Upper lobe of left lung (tissue), 6 donors: Measurements from ENCODE around the gene TMEM41B. TPM values are rescaled to one million over a fixed set of nuclear protein-coding genes. Genes with fewer than 3 reads are reported as not detected.

Experiments used
- ATAC-seq, 2 donors: fragments of 200-7000 bp; cut with Tn5 transposase; one replicate each; pipeline ENCODE4 v1.9.1; 2022; ENCODE audit warnings: mild to moderate bottlenecking in 2 of 2, moderate library complexity in 2 of 2; ENCODE audit not compliant: low FRiP score in 2 of 2
- DNase-seq, 2 donors: peaks; one replicate each; pipeline ENCODE4 v3.0.0-alpha.2; 2019 to 2020
- H3K27ac ChIP-seq, 4 donors: fragments of 200-600 bp; sonication (generic); one replicate each; pipeline ENCODE4 v1.5.1; 2016 to 2019
- H3K27me3 ChIP-seq, 4 donors: fragments of 200-600 bp; sonication (generic); one replicate each; pipeline ENCODE4 v1.5.1; 2017 to 2019
- H3K36me3 ChIP-seq, 4 donors: fragments of 200-600 bp; sonication (generic); one replicate each; pipeline ENCODE4 v1.5.1; 2016 to 2019
- H3K4me1 ChIP-seq, 4 donors: fragments of 200-600 bp; sonication (generic); one replicate each; pipeline ENCODE4 v1.5.1; 2018 to 2019
- H3K4me3 ChIP-seq, 4 donors: fragments of 200-600 bp; sonication (generic); one replicate each; pipeline ENCODE4 v1.5.1; 2017 to 2019; ENCODE audit warnings: mild to moderate bottlenecking in 2 of 4, moderate library complexity in 1 of 4
- H3K9me3 ChIP-seq, 4 donors: fragments of 200-600 bp; sonication (generic); one replicate each; pipeline ENCODE4 v1.5.1; 2018 to 2019
- EP300 ChIP-seq, 4 donors: sonication (generic); formaldehyde crosslinking; IDR thresholded peaks; one replicate each; pipeline ENCODE4 v1.5.1; 2017; ENCODE audit warnings: antibody characterized with exemption in 4 of 4, control low read depth in 2 of 4
- POLR2A ChIP-seq, 4 donors: fragments of 450-650 bp; IDR thresholded peaks; one replicate each; pipeline ENCODE4 v1.5.1; 2016 to 2017; ENCODE audit warnings: antibody characterized with exemption in 4 of 4, mild to moderate bottlenecking in 2 of 4
- POLR2AphosphoS5 ChIP-seq, 2 donors: sonication (generic); formaldehyde crosslinking; IDR thresholded peaks; one replicate each; pipeline ENCODE4 v1.5.1; 2017; ENCODE audit warnings: antibody characterized with exemption in 2 of 2
- WGBS, 2 donors: methylation state at CpG; one replicate each; pipeline ENCODE4 v1.1.5; 2017 to 2018; 5-methylcytosine and 5-hydroxymethylcytosine counted together
- total RNA-seq, 6 donors: library from RNA; depleted of rRNA in 4 of 6; stranded (reverse); fragments of >200 nt in 4 of 6; gene quantifications; one replicate each; pipeline versions ENCODE4 v1.1.0 to v1.2.1, GENCODE V29; 2016 to 2021
- TF ChIP-seq, protein P1 (sequence below), 6 experiments: fragments of 450-650 bp in 4 of 6; fragments of 200-600 bp in 2 of 6; sonication (generic) in 2 of 6; IDR thresholded peaks; one replicate each; pipeline ENCODE4 v1.5.1; 2016 to 2019; ENCODE audit warnings: antibody characterized with exemption in 6 of 6
- donor health status: DM: no; HTN: no; CAD: no; lungs with moderate emphysema.
- donor health status: DM: no; HTN: yes; CAD: no; lungs with severe emphysema.

Gene TMEM41B
- total RNA-seq, 6 donors from 2014 or later, result 61.7 to 114 (median 88.5) TPM

DNA sequence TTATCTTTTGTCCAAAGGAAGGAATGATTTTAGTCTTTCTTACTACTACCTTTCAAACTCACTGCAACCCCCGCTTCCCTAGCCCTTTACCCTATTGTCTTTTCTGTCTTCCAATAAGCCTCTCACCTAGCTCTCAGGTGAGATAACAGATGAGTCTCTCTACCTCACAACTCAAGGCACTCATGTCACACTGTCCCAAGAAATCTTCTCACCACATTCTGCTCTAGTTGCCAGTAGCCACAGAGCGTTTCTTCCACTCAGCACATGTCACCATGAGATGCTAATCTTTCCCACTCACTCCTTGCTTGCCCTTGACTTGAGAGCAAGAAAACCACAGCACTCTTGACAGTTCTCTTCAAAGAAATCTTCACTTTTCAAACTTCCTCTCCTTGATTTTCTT, 32.7 kb upstream of the TMEM41B start:
- no peaks in the 10 kb centered on the region for H3K9me3 ChIP-seq
- TF ChIP-seq, protein P1, sequence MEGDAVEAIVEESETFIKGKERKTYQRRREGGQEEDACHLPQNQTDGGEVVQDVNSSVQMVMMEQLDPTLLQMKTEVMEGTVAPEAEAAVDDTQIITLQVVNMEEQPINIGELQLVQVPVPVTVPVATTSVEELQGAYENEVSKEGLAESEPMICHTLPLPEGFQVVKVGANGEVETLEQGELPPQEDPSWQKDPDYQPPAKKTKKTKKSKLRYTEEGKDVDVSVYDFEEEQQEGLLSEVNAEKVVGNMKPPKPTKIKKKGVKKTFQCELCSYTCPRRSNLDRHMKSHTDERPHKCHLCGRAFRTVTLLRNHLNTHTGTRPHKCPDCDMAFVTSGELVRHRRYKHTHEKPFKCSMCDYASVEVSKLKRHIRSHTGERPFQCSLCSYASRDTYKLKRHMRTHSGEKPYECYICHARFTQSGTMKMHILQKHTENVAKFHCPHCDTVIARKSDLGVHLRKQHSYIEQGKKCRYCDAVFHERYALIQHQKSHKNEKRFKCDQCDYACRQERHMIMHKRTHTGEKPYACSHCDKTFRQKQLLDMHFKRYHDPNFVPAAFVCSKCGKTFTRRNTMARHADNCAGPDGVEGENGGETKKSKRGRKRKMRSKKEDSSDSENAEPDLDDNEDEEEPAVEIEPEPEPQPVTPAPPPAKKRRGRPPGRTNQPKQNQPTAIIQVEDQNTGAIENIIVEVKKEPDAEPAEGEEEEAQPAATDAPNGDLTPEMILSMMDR (IDR thresholded peaks at IDR 0.05), result no peak
- TF ChIP-seq EP300 (IDR thresholded peaks at IDR 0.05) (no peak), POLR2A (IDR thresholded peaks at IDR 0.05) (no peak), POLR2AphosphoS5 (IDR thresholded peaks at IDR 0.05) (no peak)
- H3K27me3 ChIP-seq, result no peaks in the 10 kb centered on the region
- H3K4me3 ChIP-seq, result no peak overlapping the region
- DNase-seq (peak in 1 of 2 donors; percentile 31), ATAC-seq (peak in 1 of 2 donors; percentile 62)
- 53 to 55% methylated on average over 2 of the region's 2 CpGs for WGBS, 2 donors
- H3K4me1 ChIP-seq, result peaks cover 0 to 5% (median 2%) of the 10 kb centered on the region in 4 donors
- H3K27ac ChIP-seq, result no peak overlapping the region
- H3K36me3 ChIP-seq, result no peaks in the 10 kb centered on the region

DNA sequence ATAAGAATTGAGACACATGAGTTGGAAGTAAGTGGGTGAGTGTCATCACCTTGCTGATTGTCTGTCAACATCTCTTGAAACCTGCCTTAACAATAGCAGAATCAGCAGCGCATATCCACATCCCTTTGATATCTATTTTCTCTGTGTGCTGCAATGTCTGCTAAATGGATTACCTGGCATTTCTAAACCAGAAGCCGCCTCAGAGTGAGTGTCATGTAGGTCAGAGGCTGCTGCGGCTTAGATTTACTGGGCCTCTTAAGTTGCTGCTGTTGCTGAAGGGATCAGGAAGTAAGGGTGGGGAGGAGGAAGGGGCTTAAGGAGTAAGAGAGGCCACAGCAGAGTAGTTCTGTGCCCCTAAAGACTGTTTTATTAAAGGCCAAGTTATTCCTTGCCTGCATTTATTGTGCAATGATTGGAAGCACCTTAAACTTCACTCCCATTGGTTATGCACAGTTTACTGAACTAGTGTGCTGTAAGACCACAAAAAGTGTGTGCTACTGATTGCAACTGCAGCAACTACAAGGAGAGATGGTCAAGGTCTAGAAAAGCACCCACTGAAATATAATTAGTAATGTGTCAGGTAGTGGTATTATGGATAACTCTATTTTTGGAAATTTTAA, 29.8 kb upstream of the TMEM41B start:
- H3K9me3 ChIP-seq, result no peaks in the 10 kb centered on the region
- TF ChIP-seq EP300 (IDR thresholded peaks at IDR 0.05) (no peak), POLR2A (IDR thresholded peaks at IDR 0.05) (no peak), POLR2AphosphoS5 (IDR thresholded peaks at IDR 0.05) (no peak)
- TF ChIP-seq, protein P1 (IDR thresholded peaks at IDR 0.05), result no peak
- H3K27ac ChIP-seq, result peak overlapping the region in 3 of 4 donors; percentile 30 to 57 (median 39)
- DNase-seq (no peak), ATAC-seq (no peak)
- H3K36me3 ChIP-seq, result no peaks in the 10 kb centered on the region
- H3K4me3 ChIP-seq, result no peak overlapping the region
- 41 to 48% methylated on average over 3 of the region's 3 CpGs for WGBS, 2 donors
- H3K4me1 ChIP-seq, result peaks cover 0 to 5% (median 2%) of the 10 kb centered on the region in 4 donors
- no peaks in the 10 kb centered on the region for H3K27me3 ChIP-seq

DNA sequence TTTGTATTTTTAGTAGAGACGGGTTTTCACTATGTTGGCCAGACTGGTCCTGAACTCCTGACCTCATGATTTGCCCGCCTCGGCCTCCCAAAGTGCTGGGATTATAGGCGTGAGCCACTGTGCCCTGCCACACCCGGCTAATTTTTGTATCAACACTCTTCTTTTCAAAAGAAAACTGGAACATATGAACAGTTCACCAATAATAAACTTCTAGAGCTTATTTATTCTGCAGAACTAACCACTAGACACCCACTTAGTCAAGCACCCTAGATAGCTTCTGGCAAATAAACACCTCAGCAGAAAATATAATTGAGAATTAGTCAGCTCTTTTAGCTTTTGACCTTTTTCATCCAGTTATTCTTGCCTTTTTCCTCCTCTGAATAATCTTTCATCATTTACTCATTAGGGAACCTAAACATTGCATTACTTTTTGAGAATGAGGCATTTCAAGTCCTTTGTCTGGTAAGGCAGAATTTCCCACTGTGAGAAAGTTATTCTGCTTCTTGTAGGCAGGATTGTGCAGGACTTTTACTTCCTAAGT, 27.3 kb upstream of the TMEM41B start:
- 58 to 69% methylated on average over 5 of the region's 5 CpGs for WGBS, 2 donors
- H3K4me3 ChIP-seq, result no peak overlapping the region
- H3K27me3 ChIP-seq, result no peaks in the 10 kb centered on the region
- ATAC-seq (peak in 1 of 2 donors; percentile 49), DNase-seq (peak in 1 of 2 donors; percentile 26)
- H3K9me3 ChIP-seq, result no peaks in the 10 kb centered on the region
- H3K36me3 ChIP-seq, result no peaks in the 10 kb centered on the region
- peak overlapping the region in 2 of 4 donors; percentile 35 to 43 for H3K27ac ChIP-seq
- H3K4me1 ChIP-seq, result peaks cover 0 to 5% (median 2%) of the 10 kb centered on the region in 4 donors
- TF ChIP-seq POLR2A (IDR thresholded peaks at IDR 0.05), result no peak
- TF ChIP-seq EP300 (IDR thresholded peaks at IDR 0.05), result no peak
- no peak for TF ChIP-seq POLR2AphosphoS5 (IDR thresholded peaks at IDR 0.05)
- TF ChIP-seq, protein P1 (IDR thresholded peaks at IDR 0.05), result no peak

DNA sequence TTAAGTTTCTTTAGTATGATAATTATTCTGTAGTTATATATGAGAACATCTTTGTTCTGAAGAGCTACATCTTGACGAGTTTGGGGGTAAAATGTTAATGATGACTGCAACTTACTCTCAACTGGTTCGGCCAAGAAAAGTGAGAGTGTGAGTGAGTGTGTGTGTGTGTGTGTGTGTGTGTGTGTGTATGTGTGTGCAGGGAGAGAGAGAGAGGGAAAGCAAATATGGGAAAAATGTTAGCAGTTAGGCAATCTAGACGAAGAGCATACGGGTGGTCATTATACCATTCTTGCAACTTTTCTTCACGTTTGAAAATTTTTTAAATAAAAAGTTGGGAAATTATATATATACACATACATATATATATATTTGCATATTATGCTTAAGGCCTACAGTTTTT, 18.3 kb upstream of the TMEM41B start:
- DNase-seq (no peak), ATAC-seq (no peak)
- no peak overlapping the region for H3K4me3 ChIP-seq
- WGBS, 2 donors, result 47 to 60% methylated on average over 5 of the region's 5 CpGs
- H3K9me3 ChIP-seq, result no peaks in the 10 kb centered on the region
- peaks cover 0 to 13% (median 3%) of the 10 kb centered on the region in 4 donors for H3K4me1 ChIP-seq
- TF ChIP-seq, protein P1 (IDR thresholded peaks at IDR 0.05), result no peak
- no peak for TF ChIP-seq POLR2AphosphoS5 (IDR thresholded peaks at IDR 0.05)
- TF ChIP-seq POLR2A (IDR thresholded peaks at IDR 0.05), result no peak
- no peak for TF ChIP-seq EP300 (IDR thresholded peaks at IDR 0.05)
- no peaks in the 10 kb centered on the region for H3K36me3 ChIP-seq
- H3K27me3 ChIP-seq, result no peaks in the 10 kb centered on the region
- no peak overlapping the region for H3K27ac ChIP-seq
